Measurements from ENCODE around the gene OR9Q1.

DNA sequence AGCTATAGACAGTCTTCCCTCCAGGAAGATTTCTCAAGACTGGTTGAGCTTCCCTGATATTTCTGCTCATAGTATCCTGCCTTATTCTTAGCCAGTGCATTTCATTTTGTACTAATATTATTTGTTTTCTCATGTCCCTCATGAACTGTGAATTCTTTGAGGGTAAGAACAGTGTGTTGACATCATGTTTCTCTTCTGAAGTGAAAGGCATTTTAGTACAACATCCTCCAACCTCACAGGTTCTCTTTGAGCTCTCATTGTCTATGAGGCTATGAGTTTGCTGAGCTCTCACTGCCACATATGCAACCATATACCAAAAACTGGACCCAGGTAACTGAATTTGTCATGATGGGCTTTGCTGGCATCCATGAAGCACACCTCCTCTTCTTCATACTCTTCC is 7.0 kb downstream of the OR9Q1 start, which contains the start of gene OR6Q1:
- TF ChIP-seq, protein P1, sequence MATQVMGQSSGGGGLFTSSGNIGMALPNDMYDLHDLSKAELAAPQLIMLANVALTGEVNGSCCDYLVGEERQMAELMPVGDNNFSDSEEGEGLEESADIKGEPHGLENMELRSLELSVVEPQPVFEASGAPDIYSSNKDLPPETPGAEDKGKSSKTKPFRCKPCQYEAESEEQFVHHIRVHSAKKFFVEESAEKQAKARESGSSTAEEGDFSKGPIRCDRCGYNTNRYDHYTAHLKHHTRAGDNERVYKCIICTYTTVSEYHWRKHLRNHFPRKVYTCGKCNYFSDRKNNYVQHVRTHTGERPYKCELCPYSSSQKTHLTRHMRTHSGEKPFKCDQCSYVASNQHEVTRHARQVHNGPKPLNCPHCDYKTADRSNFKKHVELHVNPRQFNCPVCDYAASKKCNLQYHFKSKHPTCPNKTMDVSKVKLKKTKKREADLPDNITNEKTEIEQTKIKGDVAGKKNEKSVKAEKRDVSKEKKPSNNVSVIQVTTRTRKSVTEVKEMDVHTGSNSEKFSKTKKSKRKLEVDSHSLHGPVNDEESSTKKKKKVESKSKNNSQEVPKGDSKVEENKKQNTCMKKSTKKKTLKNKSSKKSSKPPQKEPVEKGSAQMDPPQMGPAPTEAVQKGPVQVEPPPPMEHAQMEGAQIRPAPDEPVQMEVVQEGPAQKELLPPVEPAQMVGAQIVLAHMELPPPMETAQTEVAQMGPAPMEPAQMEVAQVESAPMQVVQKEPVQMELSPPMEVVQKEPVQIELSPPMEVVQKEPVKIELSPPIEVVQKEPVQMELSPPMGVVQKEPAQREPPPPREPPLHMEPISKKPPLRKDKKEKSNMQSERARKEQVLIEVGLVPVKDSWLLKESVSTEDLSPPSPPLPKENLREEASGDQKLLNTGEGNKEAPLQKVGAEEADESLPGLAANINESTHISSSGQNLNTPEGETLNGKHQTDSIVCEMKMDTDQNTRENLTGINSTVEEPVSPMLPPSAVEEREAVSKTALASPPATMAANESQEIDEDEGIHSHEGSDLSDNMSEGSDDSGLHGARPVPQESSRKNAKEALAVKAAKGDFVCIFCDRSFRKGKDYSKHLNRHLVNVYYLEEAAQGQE (IDR thresholded peaks at IDR 0.05), result no peak
- TF ChIP-seq EGR1 (IDR thresholded peaks at IDR 0.05; ENCODE audit: low read depth in 2 of 2), result no peak
- TF ChIP-seq, protein P2, sequence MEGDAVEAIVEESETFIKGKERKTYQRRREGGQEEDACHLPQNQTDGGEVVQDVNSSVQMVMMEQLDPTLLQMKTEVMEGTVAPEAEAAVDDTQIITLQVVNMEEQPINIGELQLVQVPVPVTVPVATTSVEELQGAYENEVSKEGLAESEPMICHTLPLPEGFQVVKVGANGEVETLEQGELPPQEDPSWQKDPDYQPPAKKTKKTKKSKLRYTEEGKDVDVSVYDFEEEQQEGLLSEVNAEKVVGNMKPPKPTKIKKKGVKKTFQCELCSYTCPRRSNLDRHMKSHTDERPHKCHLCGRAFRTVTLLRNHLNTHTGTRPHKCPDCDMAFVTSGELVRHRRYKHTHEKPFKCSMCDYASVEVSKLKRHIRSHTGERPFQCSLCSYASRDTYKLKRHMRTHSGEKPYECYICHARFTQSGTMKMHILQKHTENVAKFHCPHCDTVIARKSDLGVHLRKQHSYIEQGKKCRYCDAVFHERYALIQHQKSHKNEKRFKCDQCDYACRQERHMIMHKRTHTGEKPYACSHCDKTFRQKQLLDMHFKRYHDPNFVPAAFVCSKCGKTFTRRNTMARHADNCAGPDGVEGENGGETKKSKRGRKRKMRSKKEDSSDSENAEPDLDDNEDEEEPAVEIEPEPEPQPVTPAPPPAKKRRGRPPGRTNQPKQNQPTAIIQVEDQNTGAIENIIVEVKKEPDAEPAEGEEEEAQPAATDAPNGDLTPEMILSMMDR (IDR thresholded peaks at IDR 0.05; ENCODE audit: low read depth, low read length, missing input control), result no peak
